HUES6 (cell line): ENCODE results near the gene ATXN1.

Experiments
- H3K27ac ChIP-seq: 2 replicates; pipeline ENCODE4 v1.7.0; 2013; ENCODE audit warnings: low read depth, mild to moderate bottlenecking, low read length, inconsistent platforms
- H3K27me3 ChIP-seq: 2 replicates; pipeline ENCODE4 v1.6.1; 2013; ENCODE audit warnings: low read length; ENCODE audit not compliant: control insufficient read depth, insufficient read depth
- H3K36me3 ChIP-seq: 2 replicates; pipeline ENCODE4 v1.6.1; 2013; ENCODE audit warnings: low read length; ENCODE audit not compliant: control insufficient read depth, insufficient read depth
- H3K4me1 ChIP-seq: 2 replicates; pipeline ENCODE4 v1.6.1; 2013; ENCODE audit warnings: low read length; ENCODE audit not compliant: control insufficient read depth, insufficient read depth
- H3K4me3 ChIP-seq: 2 replicates; pipeline ENCODE4 v1.5.1; 2013; ENCODE audit warnings: low read depth, low read length
- H3K9ac ChIP-seq: one replicate; pipeline ENCODE4 v1.6.1; 2013; ENCODE audit warnings: mild to moderate bottlenecking, low read length
- H3K9me3 ChIP-seq: 2 replicates; pipeline ENCODE4 v1.6.1; 2013; ENCODE audit warnings: low read depth, low read length; ENCODE audit not compliant: control insufficient read depth, insufficient read depth

ATXN1 gene

DNA sequence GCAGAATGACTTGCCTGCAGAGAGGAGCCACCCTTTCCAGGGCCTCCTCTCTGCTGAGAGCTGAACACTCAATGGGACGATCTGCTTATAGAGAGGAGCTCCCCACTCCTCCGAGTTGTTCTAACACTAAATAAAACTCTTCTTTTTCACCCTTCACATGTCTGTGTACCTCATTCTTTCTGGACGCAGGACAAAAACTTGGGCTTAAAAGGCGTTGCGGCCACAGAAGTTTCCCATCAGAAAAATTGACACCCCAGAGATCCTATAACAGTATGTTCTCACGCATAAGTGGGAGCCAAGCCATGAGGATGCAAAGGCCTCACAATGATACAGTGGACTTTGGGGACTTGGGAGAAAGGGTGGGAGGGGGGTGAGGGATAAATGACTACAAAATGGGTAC is 401.7 kb downstream of the ATXN1 start:
- Histone ChIP-seq H3K9ac (no peak overlapping the region), H3K36me3 (no peaks in the 10 kb centered on the region), H3K27me3 (no peaks in the 10 kb centered on the region), H3K27ac (no peak overlapping the region), H3K4me3 (no peak overlapping the region), H3K9me3 (no peaks in the 10 kb centered on the region), H3K4me1 (peaks cover 15% of the 10 kb centered on the region)

GRCh38 chr6:16358531-16359138 is 402.6 kb downstream of the ATXN1 start:
- Histone ChIP-seq H3K4me1 (peaks cover 15% of the 10 kb centered on the region), H3K9me3 (no peaks in the 10 kb centered on the region), H3K27me3 (no peaks in the 10 kb centered on the region), H3K9ac (no peak overlapping the region), H3K36me3 (no peaks in the 10 kb centered on the region), H3K27ac (no peak overlapping the region), H3K4me3 (no peak overlapping the region)

DNA sequence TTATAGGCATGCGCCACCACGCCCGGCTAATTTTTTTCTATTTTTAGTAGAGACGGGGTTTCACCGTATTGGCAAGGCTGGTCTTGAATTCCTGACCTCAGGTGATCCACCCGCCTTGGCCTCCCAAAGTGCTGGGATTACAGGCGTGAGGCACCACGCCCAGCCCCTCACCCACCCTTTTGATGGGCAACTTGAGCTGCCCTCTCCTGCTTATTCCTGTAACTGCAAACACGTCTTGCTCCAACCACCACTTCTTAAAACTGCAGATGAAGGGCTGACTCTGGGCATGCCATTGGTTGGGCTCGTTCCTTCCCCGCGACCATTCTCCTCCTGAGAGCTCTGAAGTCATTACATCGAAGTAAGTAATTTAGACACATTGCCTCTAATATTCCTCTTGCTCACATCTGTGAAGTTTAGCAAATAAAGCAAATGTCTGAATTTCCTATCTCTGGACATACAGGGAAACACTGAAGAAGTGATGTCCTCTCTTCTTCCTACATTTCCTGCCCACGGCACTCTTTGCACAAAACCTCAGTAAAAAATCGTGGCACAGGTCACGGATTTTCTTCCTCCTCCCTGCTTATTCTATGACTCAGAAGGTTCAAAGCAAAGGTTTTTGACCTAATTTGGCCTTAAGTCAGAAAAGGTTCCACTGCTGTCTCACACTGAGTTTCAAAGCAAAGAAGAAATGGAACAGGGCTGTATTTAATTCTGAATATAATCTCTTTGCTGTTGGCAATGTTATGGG is 405.4 kb downstream of the ATXN1 start:
- Histone ChIP-seq H3K9ac (no peak overlapping the region), H3K36me3 (no peaks in the 10 kb centered on the region), H3K4me3 (no peak overlapping the region), H3K27ac (no peak overlapping the region), H3K27me3 (no peaks in the 10 kb centered on the region), H3K4me1 (peaks cover 20% of the 10 kb centered on the region), H3K9me3 (no peaks in the 10 kb centered on the region)

GRCh38 chr6:16355238-16355637 is 406.0 kb downstream of the ATXN1 start:
- H3K27ac ChIP-seq = no peak overlapping the region
- H3K4me1 ChIP-seq = peaks cover 20% of the 10 kb centered on the region
- H3K9ac ChIP-seq = no peak overlapping the region
- no peaks in the 10 kb centered on the region for H3K27me3 ChIP-seq
- H3K9me3 ChIP-seq = no peaks in the 10 kb centered on the region
- H3K4me3 ChIP-seq = no peak overlapping the region
- H3K36me3 ChIP-seq = no peaks in the 10 kb centered on the region

- no peak overlapping the region for H3K27ac ChIP-seq
- peaks cover 20% of the 10 kb centered on the region for H3K4me1 ChIP-seq
- no peak overlapping the region for H3K4me3 ChIP-seq
- no peaks in the 10 kb centered on the region for H3K9me3 ChIP-seq
- no peaks in the 10 kb centered on the region for H3K27me3 ChIP-seq
- no peak overlapping the region for H3K9ac ChIP-seq
- H3K36me3 ChIP-seq = no peaks in the 10 kb centered on the region
Observed at GRCh38 chr6:16354692-16355091, 406.6 kb downstream of the ATXN1 start.

GRCh38 chr6:16352821-16353438 is 408.3 kb downstream of the ATXN1 start:
- no peaks in the 10 kb centered on the region for H3K27me3 ChIP-seq
- peaks cover 20% of the 10 kb centered on the region for H3K4me1 ChIP-seq

DNA sequence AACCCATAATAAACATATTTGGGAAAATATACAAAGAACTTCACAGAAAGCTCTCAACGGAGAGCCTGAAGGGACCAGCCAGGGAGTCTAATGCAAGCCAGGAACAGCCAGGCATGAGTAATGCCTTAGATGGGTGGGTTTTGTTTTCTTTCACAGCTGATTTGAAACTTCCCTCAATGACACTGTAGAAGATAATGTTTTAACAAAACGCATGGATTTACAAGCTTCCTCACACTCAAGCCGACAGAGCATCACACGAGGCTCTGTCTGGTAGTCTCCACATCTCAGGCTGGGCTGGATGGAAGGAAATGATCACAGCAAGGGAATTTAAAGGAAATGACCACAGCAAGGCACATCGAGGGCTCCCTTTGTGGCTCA is 409.0 kb downstream of the ATXN1 start:
- no peaks in the 10 kb centered on the region for H3K9me3 ChIP-seq
- H3K27ac ChIP-seq = no peak overlapping the region
- H3K4me3 ChIP-seq = no peak overlapping the region
- H3K9ac ChIP-seq = no peak overlapping the region
- no peaks in the 10 kb centered on the region for H3K36me3 ChIP-seq
- H3K27me3 ChIP-seq = no peaks in the 10 kb centered on the region
- peaks cover 20% of the 10 kb centered on the region for H3K4me1 ChIP-seq

More at GRCh38 chr6:16352821-16353438, 408.3 kb downstream of the ATXN1 start:
- Histone ChIP-seq H3K4me3 (no peak overlapping the region), H3K36me3 (no peaks in the 10 kb centered on the region), H3K9me3 (no peaks in the 10 kb centered on the region), H3K9ac (no peak overlapping the region), H3K27ac (no peak overlapping the region)

DNA sequence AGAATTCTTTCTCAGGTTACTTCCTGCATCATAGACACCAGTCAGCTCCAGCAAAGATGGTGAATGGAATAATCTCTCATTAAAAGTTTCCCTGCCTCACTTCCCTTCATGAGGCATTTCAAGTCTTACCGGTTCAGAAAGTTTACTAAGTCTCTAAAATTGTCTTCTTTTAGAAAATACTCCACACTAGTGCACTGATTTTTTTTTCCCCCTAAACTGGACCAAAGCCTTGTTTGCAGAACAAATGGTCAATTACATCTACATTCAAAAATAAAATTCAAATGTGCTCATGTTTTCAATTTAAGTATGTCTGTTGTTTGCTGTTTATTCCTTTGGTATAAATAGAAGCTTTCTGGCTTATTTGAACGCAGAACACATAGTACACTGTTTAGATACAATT is 411.7 kb downstream of the ATXN1 start:
- Histone ChIP-seq H3K9ac (no peak overlapping the region), H3K27ac (no peak overlapping the region), H3K4me3 (no peak overlapping the region), H3K4me1 (peaks cover 17% of the 10 kb centered on the region), H3K9me3 (no peaks in the 10 kb centered on the region), H3K27me3 (no peaks in the 10 kb centered on the region), H3K36me3 (no peaks in the 10 kb centered on the region)

DNA sequence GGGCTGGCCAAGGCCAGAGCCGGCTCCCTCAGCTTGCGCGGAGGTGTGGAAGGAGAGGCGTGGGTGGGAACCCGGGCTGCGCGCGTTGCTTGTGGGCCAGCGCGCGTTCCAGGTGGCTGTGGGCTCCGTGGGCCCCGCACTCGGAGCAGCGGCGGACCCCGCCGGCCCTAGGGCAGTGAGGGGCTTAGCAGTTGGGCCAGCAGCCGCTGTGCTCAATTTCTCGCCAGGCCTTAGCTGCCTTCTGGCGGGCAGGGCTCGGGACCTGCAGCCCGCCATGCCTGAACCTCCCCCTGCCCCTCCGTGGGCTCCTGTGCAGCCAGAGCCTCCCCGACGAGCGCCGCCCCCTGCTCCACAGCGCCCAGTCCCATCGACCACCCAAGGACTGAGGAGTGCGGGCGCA is 414.4 kb downstream of the ATXN1 start:
- Histone ChIP-seq H3K9me3 (no peaks in the 10 kb centered on the region), H3K27me3 (no peaks in the 10 kb centered on the region), H3K27ac (no peak overlapping the region; the same call in 1 of the 2 replicates), H3K4me3 (no peak overlapping the region), H3K36me3 (no peaks in the 10 kb centered on the region), H3K4me1 (peaks cover 12% of the 10 kb centered on the region), H3K9ac (no peak overlapping the region)

GRCh38 chr6:16345449-16346330 is 415.6 kb downstream of the ATXN1 start:
- no peaks in the 10 kb centered on the region for H3K9me3 ChIP-seq
- H3K4me3 ChIP-seq = no peak overlapping the region
- no peak overlapping the region for H3K27ac ChIP-seq
- no peak overlapping the region for H3K9ac ChIP-seq
- peaks cover 12% of the 10 kb centered on the region for H3K4me1 ChIP-seq
- no peaks in the 10 kb centered on the region for H3K27me3 ChIP-seq
- H3K36me3 ChIP-seq = no peaks in the 10 kb centered on the region
